ENCODE results near the gene LACTBL1. TPM values are rescaled to one million over a fixed set of nuclear protein-coding genes. Genes with fewer than 3 reads are reported as not detected.
"Not testable (repeated sequence)": the region's sequence is repeated elsewhere in the genome, so short reads cannot be mapped to it uniquely, and the experiment has no call there.

Gene LACTBL1
- total and polyA plus RNA-seq, 2 donors (not counting 1 experiment from before 2014, with no cell fraction given) = not detected

- H3K4me3 Mint-ChIP-seq; POLR2A ChIA-PET; DNase-seq; H3K27ac Mint-ChIP-seq; H3K4me2 ChIP-seq (replicated peaks; ENCODE audit: low read depth, low read length, poor library complexity, severe bottlenecking); H3K27me3 Mint-ChIP-seq; H3K4me3 ChIP-seq (ENCODE audit: control extremely low read depth in 1 of 5, extremely low read depth in 1 of 5, insufficient read depth in 1 of 5, low read depth in 2 of 5, low read length in 4 of 5); H3K27ac ChIP-seq (ENCODE audit: low read length in 2 of 2); H3K79me2 ChIP-seq (ENCODE audit: control insufficient read depth, insufficient read depth, low read length); H4K20me1 ChIP-seq (ENCODE audit: control insufficient read depth, insufficient read depth, low read length, poor library complexity, severe bottlenecking); H3K36me3 ChIP-seq (replicated peaks in 1 of 2; ENCODE audit: control extremely low read depth in 1 of 2, control insufficient read depth in 1 of 2, extremely low read depth in 1 of 2, insufficient read depth in 2 of 2, low read length in 1 of 2); H3K4me1 ChIP-seq (ENCODE audit: control insufficient read depth in 2 of 2, insufficient read depth in 2 of 2, low read length in 2 of 2); H3K9me3 ChIP-seq (ENCODE audit: control extremely low read depth in 1 of 3, control insufficient read depth in 2 of 3, insufficient read depth in 1 of 3, low read length in 2 of 3); H2AFZ ChIP-seq (ENCODE audit: insufficient read depth, low read depth, low read length, poor library complexity, severe bottlenecking); H3K27me3 ChIP-seq (replicated peaks in 1 of 4; ENCODE audit: control extremely low read depth in 1 of 4, control insufficient read depth in 3 of 4, insufficient read depth in 4 of 4, low read length in 3 of 4); CTCF ChIA-PET; H3K4me1 Mint-ChIP-seq; H3K9ac ChIP-seq (ENCODE audit: low read length); H3K9me3 Mint-ChIP-seq (ENCODE audit: insufficient read depth); ATAC-seq (ENCODE audit: low read depth); intact Hi-C loops (cut with micrococcal nuclease): not testable (repeated sequence)
- WGBS (ENCODE audit: insufficient coverage) = 87% methylated on average over 3 of the region's 5 CpGs
Observed at GRCh38 chr1:22997528-22997927, 24.9 kb upstream of the LACTBL1 start.

DNA sequence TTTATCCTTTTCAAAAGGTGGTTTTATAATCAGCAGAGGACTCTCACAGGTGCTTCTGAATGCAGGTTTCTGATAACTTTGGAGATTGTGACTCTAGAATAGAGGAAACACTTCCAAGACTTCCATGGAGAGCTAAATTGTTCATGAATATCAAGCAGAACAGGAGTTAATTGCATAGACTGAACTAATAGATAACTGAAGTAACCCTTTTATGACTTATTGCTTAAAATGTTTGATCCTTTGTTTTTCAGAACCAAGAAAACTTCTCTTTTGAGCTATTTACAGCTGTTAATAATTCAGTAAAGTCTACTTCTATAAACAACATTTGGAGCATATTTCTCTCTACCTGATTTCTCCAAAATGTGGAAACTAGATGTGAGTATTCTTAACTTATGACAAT, 23.1 kb upstream of the LACTBL1 start:
- peaks cover 2 to 12% (median 6%) of the 10 kb centered on the region in 3 donors for H3K9me3 ChIP-seq (ENCODE audit: control extremely low read depth in 1 of 3, control insufficient read depth in 2 of 3, insufficient read depth in 1 of 3, low read length in 2 of 3)
- H3K79me2 ChIP-seq (ENCODE audit: control insufficient read depth, insufficient read depth, low read length) = no peaks in the 10 kb centered on the region
- intact Hi-C loops (cut with micrococcal nuclease) = no loop called here
- H2AFZ ChIP-seq (ENCODE audit: insufficient read depth, low read depth, low read length, poor library complexity, severe bottlenecking) = no peak overlapping the region
- Mint-ChIP-seq H3K4me3 (no peak overlapping the region), H3K9me3 (ENCODE audit: insufficient read depth) (no peaks in the 10 kb centered on the region), H3K4me1 (no peaks in the 10 kb centered on the region), H3K27ac (no peak overlapping the region), H3K27me3 (peaks cover 7% of the 10 kb centered on the region)
- ChIA-PET CTCF (no interaction called here), POLR2A (no interaction called here)
- TF ChIP-seq EZH2 (IDR thresholded peaks at IDR 0.05; ENCODE audit: borderline replicate concordance, insufficient read depth, low read depth, low read length, poor library complexity, severe bottlenecking) (no peak), CTCF (IDR thresholded peaks at IDR 0.05) (no peak)
- H3K36me3 ChIP-seq (replicated peaks in 1 of 2; ENCODE audit: control extremely low read depth in 1 of 2, control insufficient read depth in 1 of 2, extremely low read depth in 1 of 2, insufficient read depth in 2 of 2, low read length in 1 of 2) = no peaks in the 10 kb centered on the region
- H4K20me1 ChIP-seq (ENCODE audit: control insufficient read depth, insufficient read depth, low read length, poor library complexity, severe bottlenecking) = no peaks in the 10 kb centered on the region
- no peak overlapping the region for H3K9ac ChIP-seq (ENCODE audit: low read length)
- H3K4me1 ChIP-seq (ENCODE audit: control insufficient read depth in 2 of 2, insufficient read depth in 2 of 2, low read length in 2 of 2) = no peaks in the 10 kb centered on the region
- no peak for ATAC-seq (ENCODE audit: low read depth)
- H3K4me3 ChIP-seq (ENCODE audit: control extremely low read depth in 1 of 5, extremely low read depth in 1 of 5, insufficient read depth in 1 of 5, low read depth in 2 of 5, low read length in 4 of 5) = no peak overlapping the region
- no peak overlapping the region for H3K27ac ChIP-seq (ENCODE audit: low read length in 2 of 2)
- H3K4me2 ChIP-seq (replicated peaks; ENCODE audit: low read depth, low read length, poor library complexity, severe bottlenecking) = no peak overlapping the region
- H3K27me3 ChIP-seq (replicated peaks in 1 of 4; ENCODE audit: control extremely low read depth in 1 of 4, control insufficient read depth in 3 of 4, insufficient read depth in 4 of 4, low read length in 3 of 4) = peaks cover 0 to 3% (median 1%) of the 10 kb centered on the region in 4 experiments
- no peak for DNase-seq

GRCh38 chr1:22993220-22993795, 20.6 kb upstream of the LACTBL1 start:
- H3K4me3 ChIP-seq (ENCODE audit: control extremely low read depth in 1 of 5, extremely low read depth in 1 of 5, insufficient read depth in 1 of 5, low read depth in 2 of 5, low read length in 4 of 5); H3K4me1 Mint-ChIP-seq; H2AFZ ChIP-seq (ENCODE audit: insufficient read depth, low read depth, low read length, poor library complexity, severe bottlenecking); intact Hi-C loops (cut with micrococcal nuclease); H3K27ac Mint-ChIP-seq; H4K20me1 ChIP-seq (ENCODE audit: control insufficient read depth, insufficient read depth, low read length, poor library complexity, severe bottlenecking); H3K9me3 Mint-ChIP-seq (ENCODE audit: insufficient read depth); H3K36me3 ChIP-seq (replicated peaks in 1 of 2; ENCODE audit: control extremely low read depth in 1 of 2, control insufficient read depth in 1 of 2, extremely low read depth in 1 of 2, insufficient read depth in 2 of 2, low read length in 1 of 2); H3K9ac ChIP-seq (ENCODE audit: low read length); H3K27me3 ChIP-seq (replicated peaks in 1 of 4; ENCODE audit: control extremely low read depth in 1 of 4, control insufficient read depth in 3 of 4, insufficient read depth in 4 of 4, low read length in 3 of 4); POLR2A ChIA-PET; H3K27ac ChIP-seq (ENCODE audit: low read length in 2 of 2); DNase-seq; ATAC-seq (ENCODE audit: low read depth); H3K4me1 ChIP-seq (ENCODE audit: control insufficient read depth in 2 of 2, insufficient read depth in 2 of 2, low read length in 2 of 2); H3K79me2 ChIP-seq (ENCODE audit: control insufficient read depth, insufficient read depth, low read length); H3K4me2 ChIP-seq (replicated peaks; ENCODE audit: low read depth, low read length, poor library complexity, severe bottlenecking); H3K4me3 Mint-ChIP-seq: not testable (repeated sequence)
- CTCF ChIA-PET = interaction anchor here (0.7 kb wide), 1 partner anchor 117 kb away, joined by 3 read pairs; no protein-coding TSS in a partner anchor
- H3K27me3 Mint-ChIP-seq = peaks cover 13% of the 10 kb centered on the region
- peaks cover 2 to 12% (median 6%) of the 10 kb centered on the region in 3 donors for H3K9me3 ChIP-seq (ENCODE audit: control extremely low read depth in 1 of 3, control insufficient read depth in 2 of 3, insufficient read depth in 1 of 3, low read length in 2 of 3)
- 71% methylated on average over 1 of the region's 6 CpGs for WGBS (ENCODE audit: insufficient coverage)
